OCI-LY3 (cell line): ENCODE measurements around the gene AKR1D1.

Experiments
- H2AFZ ChIP-seq: fragments of 200-600, 300-600 bp; shearing (Covaris generic); 2 replicates; pipeline ENCODE4 v1.6.0; 2014; ENCODE audit warnings: antibody characterized with exemption, low read depth, low read length
- H3K27ac ChIP-seq: fragments of 200-600, 300-600 bp; sonication (generic); 2 replicates; pipeline ENCODE4 v1.5.1; 2014; ENCODE audit warnings: mild to moderate bottlenecking, low read length, moderate library complexity, mixed read lengths
- H3K27me3 ChIP-seq: fragments of 200-600, 300-600 bp; sonication (generic); 2 replicates; pipeline ENCODE4 v1.6.1; 2014; ENCODE audit warnings: low read depth, low read length, mixed read lengths
- H3K36me3 ChIP-seq: fragments of 200-600, 300-600 bp; sonication (generic); replicated peaks from 2 replicates; pipeline ENCODE3; 2014; ENCODE audit warnings: low read depth, low read length, mixed read lengths
- H3K4me1 ChIP-seq: fragments of 300-600, 200-600 bp; sonication (generic); 2 replicates; pipeline ENCODE4 v1.6.1; 2014; ENCODE audit warnings: low read length, mixed read lengths
- H3K4me2 ChIP-seq: fragments of 200-600, 300-600 bp; sonication (generic); 2 replicates; pipeline ENCODE4 v1.6.1; 2014; ENCODE audit warnings: low read length, mixed read lengths
- H3K4me3 ChIP-seq: fragments of 300-600, 200-600 bp; sonication (generic); 2 replicates; pipeline ENCODE4 v1.5.1; 2014; ENCODE audit warnings: antibody characterized with exemption, mild to moderate bottlenecking, low read length, moderate library complexity
- H3K79me2 ChIP-seq: fragments of 300-600, 200-600 bp; shearing (Covaris generic); 2 replicates; pipeline ENCODE4 v1.6.1; 2014; ENCODE audit warnings: mild to moderate bottlenecking, low read length, mixed read lengths
- H3K9ac ChIP-seq: fragments of 300-600, 200-600 bp; shearing (Covaris generic); 2 replicates; pipeline ENCODE4 v1.6.0; 2014; ENCODE audit warnings: mild to moderate bottlenecking, low read length, moderate library complexity
- H3K9me3 ChIP-seq: fragments of 200-600, 300-600 bp; shearing (Covaris generic); 2 replicates; pipeline ENCODE4 v1.6.1; 2014; ENCODE audit warnings: low read length, mixed read lengths; ENCODE audit not compliant: insufficient read depth
- H4K20me1 ChIP-seq: fragments of 200-600, 300-600 bp; sonication (generic); 2 replicates; pipeline ENCODE4 v1.6.1; 2016; ENCODE audit warnings: low read length, mixed read lengths; ENCODE audit not compliant: insufficient read depth
- CTCF ChIP-seq: fragments of 200-600, 300-600 bp; sonication (generic); IDR thresholded peaks from 2 replicates; pipeline ENCODE4 v1.5.1; 2014; ENCODE audit warnings: antibody characterized with exemption, low read length, low read depth
- EZH2phosphoT487 ChIP-seq: fragments of 200-600 bp; shearing (Covaris generic); IDR thresholded peaks from 2 replicates; pipeline ENCODE4 v1.6.1; 2018; ENCODE audit warnings: antibody characterized with exemption, mixed run types, low read depth

The AKR1D1 gene

GRCh38 chr7:138163800-138164199, 87.5 kb downstream of the AKR1D1 start:
- Histone ChIP-seq H3K27me3 (no peaks in the 10 kb centered on the region), H2AFZ (no peak overlapping the region), H4K20me1 (no peaks in the 10 kb centered on the region), H3K4me2 (no peak overlapping the region), H3K36me3 (no peaks in the 10 kb centered on the region), H3K4me1 (no peaks in the 10 kb centered on the region), H3K79me2 (no peaks in the 10 kb centered on the region), H3K9me3 (no peaks in the 10 kb centered on the region), H3K9ac (no peak overlapping the region), H3K4me3 (no peak overlapping the region), H3K27ac (no peak overlapping the region)
- TF ChIP-seq EZH2phosphoT487: no peak
- no peak for TF ChIP-seq CTCF

GRCh38 chr7:138164804-138165203, 88.5 kb downstream of the AKR1D1 start:
- Histone ChIP-seq H3K9ac (no peak overlapping the region), H4K20me1 (no peaks in the 10 kb centered on the region), H2AFZ (no peak overlapping the region), H3K27ac (no peak overlapping the region), H3K4me3 (no peak overlapping the region), H3K27me3 (no peaks in the 10 kb centered on the region), H3K36me3 (no peaks in the 10 kb centered on the region), H3K79me2 (no peaks in the 10 kb centered on the region), H3K4me2 (no peak overlapping the region), H3K9me3 (no peaks in the 10 kb centered on the region), H3K4me1 (no peaks in the 10 kb centered on the region)
- TF ChIP-seq EZH2phosphoT487 (no peak), CTCF (no peak)

- Histone ChIP-seq H4K20me1 (no peaks in the 10 kb centered on the region), H3K9ac (no peak overlapping the region), H3K4me1 (0 out of 2 replicates have a peak, but pooled peaks cover 4% of the 10 kb centered on the region), H3K4me3 (no peak overlapping the region), H3K36me3 (no peaks in the 10 kb centered on the region), H3K9me3 (no peaks in the 10 kb centered on the region), H3K27me3 (no peaks in the 10 kb centered on the region), H2AFZ (no peak overlapping the region), H3K27ac (no peak overlapping the region), H3K4me2 (no peak overlapping the region), H3K79me2 (no peaks in the 10 kb centered on the region)
- TF ChIP-seq EZH2phosphoT487: no peak
- no peak for TF ChIP-seq CTCF
Observed at GRCh38 chr7:138166681-138167080, 90.4 kb downstream of the AKR1D1 start.

GRCh38 chr7:138167222-138167621, 91.0 kb downstream of the AKR1D1 start:
- H3K4me2 ChIP-seq: no peak overlapping the region
- no peak overlapping the region for H3K4me3 ChIP-seq
- H3K9ac ChIP-seq: no peak overlapping the region
- no peaks in the 10 kb centered on the region for H3K9me3 ChIP-seq
- no peak overlapping the region for H2AFZ ChIP-seq
- no peaks in the 10 kb centered on the region for H3K27me3 ChIP-seq
- H3K36me3 ChIP-seq: no peaks in the 10 kb centered on the region
- H4K20me1 ChIP-seq: no peaks in the 10 kb centered on the region
- no peak overlapping the region for H3K27ac ChIP-seq
- 0 out of 2 replicates have a peak, but pooled peaks cover 4% of the 10 kb centered on the region for H3K4me1 ChIP-seq
- no peaks in the 10 kb centered on the region for H3K79me2 ChIP-seq
- TF ChIP-seq CTCF: no peak
- TF ChIP-seq EZH2phosphoT487: no peak
